Osteoblast (primary cell): ENCODE measurements around the gene PCDH12. TPM values are rescaled to one million over a fixed set of nuclear protein-coding genes. Genes with fewer than 3 reads are reported as not detected.

Experiments used
- DNase-seq: peaks from one replicate; pipeline ENCODE4 v3.0.0; 2011; ENCODE audit warnings: low spot score, mixed read lengths; ENCODE audit not compliant: insufficient read length; ENCODE audit errors: missing footprints
- H2AFZ ChIP-seq: 2 replicates; pipeline ENCODE4 v1.6.0; 2011; ENCODE audit warnings: mild to moderate bottlenecking, low read length
- H3K27ac ChIP-seq: 2 replicates; pipeline ENCODE4 v1.5.1; 2011; ENCODE audit warnings: mild to moderate bottlenecking, low read depth, low read length, moderate library complexity
- H3K27me3 ChIP-seq: 2 replicates; pipeline ENCODE4 v1.6.0; 2012; ENCODE audit warnings: mild to moderate bottlenecking, control low read depth, inconsistent platforms, low read length, moderate library complexity; ENCODE audit not compliant: insufficient read depth
- H3K36me3 ChIP-seq: 2 replicates; pipeline ENCODE4 v1.5.1; 2011; ENCODE audit warnings: mild to moderate bottlenecking, low read length, control low read depth, moderate library complexity; ENCODE audit not compliant: insufficient read depth
- H3K4me1 ChIP-seq: 2 replicates; pipeline ENCODE4 v1.5.1; 2011; ENCODE audit warnings: mild to moderate bottlenecking, low read length, control low read depth, moderate library complexity; ENCODE audit not compliant: insufficient read depth
- H3K4me2 ChIP-seq: 2 replicates; pipeline ENCODE4 v1.6.0; 2011; ENCODE audit warnings: mild to moderate bottlenecking, low read length; ENCODE audit not compliant: insufficient read depth
- H3K4me3 ChIP-seq: fragments of 200-600 bp; sonication (generic); 3 replicates; pipeline ENCODE4 v1.5.1; 2012; ENCODE audit warnings: mild to moderate bottlenecking, low read length, inconsistent platforms; ENCODE audit not compliant: insufficient read depth
- H3K79me2 ChIP-seq: 2 replicates; pipeline ENCODE4 v1.6.0; 2012; ENCODE audit warnings: mild to moderate bottlenecking, low read length, control low read depth, inconsistent platforms; ENCODE audit not compliant: insufficient read depth
- H3K9me3 ChIP-seq: 2 replicates; pipeline ENCODE4 v1.5.1; 2011; ENCODE audit warnings: low read depth, low read length, control low read depth
- H4K20me1 ChIP-seq: 2 replicates; pipeline ENCODE4 v1.6.0; 2012; ENCODE audit warnings: mild to moderate bottlenecking, low read length, control low read depth; ENCODE audit not compliant: insufficient read depth
- CTCF ChIP-seq: IDR thresholded peaks from 2 replicates; pipeline ENCODE4 v1.5.1; 2011; ENCODE audit warnings: mild to moderate bottlenecking, low read depth, low read length, moderate library complexity; ENCODE audit errors: extremely low read depth
- total RNA-seq: library from RNA; depleted of rRNA; stranded (reverse); fragments of >200 nt; gene quantifications from 2 replicates; pipeline ENCODE4 v1.2.3, GENCODE V29; 2012

PCDH12 gene
- total RNA-seq, 1 donor = not detected

DNA sequence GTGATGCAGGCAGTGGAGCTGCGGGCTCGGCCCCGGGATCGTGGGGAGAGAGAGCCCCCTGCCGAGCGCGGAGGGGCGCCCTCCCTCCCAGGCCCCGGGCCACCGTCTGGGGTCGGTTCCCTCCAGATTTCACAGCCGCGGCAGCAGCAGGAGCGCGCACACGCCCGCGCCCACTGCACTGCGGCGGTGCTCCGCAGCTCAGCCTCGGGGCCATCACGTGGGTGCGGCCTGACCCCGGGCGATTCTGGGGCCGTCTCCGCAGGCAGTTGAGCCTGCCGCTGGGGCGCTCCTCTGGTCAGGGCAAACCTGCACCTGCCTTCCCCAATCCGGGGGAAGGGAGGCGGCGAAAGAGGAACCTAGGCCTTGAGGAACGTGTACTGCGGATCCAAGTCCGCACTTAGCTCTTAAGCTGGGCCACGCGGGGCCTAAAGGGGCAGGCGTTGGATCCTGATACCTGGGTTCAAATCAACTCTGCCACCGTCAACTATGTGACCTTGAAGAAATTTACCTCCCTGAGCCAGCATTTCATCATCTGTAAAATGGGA, 43.7 kb downstream of the PCDH12 start:
- Histone ChIP-seq H3K4me3 (peak overlapping the region; percentile 66), H3K4me1 (peaks cover 8% of the 10 kb centered on the region), H3K4me2 (peak overlapping the region; percentile 93), H3K27ac (no peak overlapping the region), H3K36me3 (no peaks in the 10 kb centered on the region), H2AFZ (peak overlapping the region; percentile 83), H3K79me2 (no peaks in the 10 kb centered on the region), H3K27me3 (peaks cover 36% of the 10 kb centered on the region), H4K20me1 (no peaks in the 10 kb centered on the region), H3K9me3 (no peaks in the 10 kb centered on the region)
- peak; percentile 87 for DNase-seq
- TF ChIP-seq CTCF = no peak

DNA sequence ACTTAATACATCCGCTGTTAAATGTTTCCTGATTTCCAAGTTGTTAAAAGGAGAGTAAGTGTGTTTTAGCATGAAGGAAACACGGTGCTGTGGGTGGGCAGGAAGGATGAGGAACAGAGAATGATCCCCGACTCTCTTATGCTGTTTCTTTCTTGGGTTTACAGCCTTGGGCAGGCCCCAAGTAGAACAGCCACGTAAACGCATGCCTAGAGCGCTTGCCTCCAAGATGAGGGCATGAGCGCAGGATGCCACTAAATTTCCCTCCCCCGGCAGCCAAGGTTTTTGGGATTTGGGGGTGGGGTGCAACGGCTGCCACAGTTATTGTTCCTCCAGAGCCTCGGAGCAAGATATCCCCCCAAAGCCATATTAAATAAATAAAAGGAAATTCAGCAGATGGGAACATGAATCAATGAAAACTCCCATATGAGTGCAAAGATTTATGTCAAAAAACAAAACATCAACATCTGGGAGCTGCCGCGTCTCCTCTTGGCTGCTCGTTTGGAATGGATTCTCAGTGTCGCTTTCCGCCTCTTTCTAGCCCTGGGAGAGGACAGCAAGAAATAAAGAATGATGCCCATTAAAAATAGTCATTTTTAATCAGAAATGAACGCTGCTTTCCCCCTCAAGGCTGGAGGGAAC, 44.3 kb downstream of the PCDH12 start:
- no peaks in the 10 kb centered on the region for H3K36me3 ChIP-seq
- H3K9me3 ChIP-seq = no peaks in the 10 kb centered on the region
- H3K4me3 ChIP-seq = peak overlapping the region; percentile 66
- DNase-seq = no peak
- peak overlapping the region; percentile 93 for H3K4me2 ChIP-seq
- peaks cover 36% of the 10 kb centered on the region for H3K27me3 ChIP-seq
- H2AFZ ChIP-seq = peak overlapping the region; percentile 83
- peaks cover 11% of the 10 kb centered on the region for H3K4me1 ChIP-seq
- H3K79me2 ChIP-seq = no peaks in the 10 kb centered on the region
- no peak for TF ChIP-seq CTCF
- H3K27ac ChIP-seq = no peak overlapping the region
- H4K20me1 ChIP-seq = no peaks in the 10 kb centered on the region

DNA sequence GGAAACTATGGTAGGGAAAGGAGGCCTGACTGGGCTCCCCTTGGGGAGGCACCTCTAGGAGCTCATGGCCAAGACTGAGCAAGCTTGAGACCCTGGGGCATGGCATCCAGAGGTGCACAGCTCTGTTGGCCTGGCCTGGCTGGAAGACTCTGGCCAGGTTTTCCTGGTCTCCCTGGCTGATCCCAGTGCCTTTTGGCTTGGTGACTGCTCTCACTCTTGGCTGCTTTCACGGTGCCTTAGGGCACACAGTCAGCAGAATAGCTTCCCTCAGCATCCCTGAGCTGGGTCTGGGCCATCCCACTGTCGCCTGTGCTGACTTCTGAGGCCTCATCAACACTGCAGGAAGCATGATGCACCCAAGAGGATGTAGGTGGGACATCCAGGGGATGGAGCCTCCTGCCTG, 47.7 kb downstream of the PCDH12 start:
- DNase-seq = no peak
- TF ChIP-seq CTCF = no peak
- Histone ChIP-seq H3K9me3 (no peaks in the 10 kb centered on the region), H3K27me3 (peaks cover 24% of the 10 kb centered on the region), H3K4me3 (no peak overlapping the region), H3K36me3 (no peaks in the 10 kb centered on the region), H2AFZ (no peak overlapping the region), H3K79me2 (no peaks in the 10 kb centered on the region), H4K20me1 (no peaks in the 10 kb centered on the region), H3K4me2 (no peak overlapping the region), H3K27ac (no peak overlapping the region), H3K4me1 (peaks cover 11% of the 10 kb centered on the region)

DNA sequence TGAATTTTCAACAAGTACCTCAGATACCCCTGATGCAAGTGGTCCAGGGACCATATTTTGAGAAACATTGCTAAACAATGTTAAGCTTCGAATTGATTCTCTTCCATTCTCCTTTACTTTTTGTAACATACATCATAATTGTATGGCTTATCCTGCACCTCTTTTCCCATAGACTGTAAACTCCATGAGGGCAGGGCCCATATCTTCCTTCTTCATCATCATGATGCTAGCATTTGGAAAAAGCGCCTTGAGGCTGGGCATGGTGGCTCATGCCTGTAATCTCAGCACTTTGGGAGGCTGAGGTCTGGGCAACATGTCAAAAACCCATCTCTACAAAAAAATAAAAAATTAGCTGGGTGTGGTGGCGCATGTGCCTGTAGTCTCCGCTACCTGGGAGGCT, 48.8 kb downstream of the PCDH12 start:
- peaks cover 19% of the 10 kb centered on the region for H3K27me3 ChIP-seq
- H3K36me3 ChIP-seq = no peaks in the 10 kb centered on the region
- no peak overlapping the region for H3K27ac ChIP-seq
- no peaks in the 10 kb centered on the region for H3K79me2 ChIP-seq
- H3K4me2 ChIP-seq = no peak overlapping the region
- no peak overlapping the region for H3K4me3 ChIP-seq
- no peak for TF ChIP-seq CTCF
- H3K9me3 ChIP-seq = no peaks in the 10 kb centered on the region
- peaks cover 11% of the 10 kb centered on the region for H3K4me1 ChIP-seq
- H4K20me1 ChIP-seq = no peaks in the 10 kb centered on the region
- H2AFZ ChIP-seq = no peak overlapping the region
- no peak for DNase-seq
